ENCODE measurements around the gene HEATR5B.

DNA sequence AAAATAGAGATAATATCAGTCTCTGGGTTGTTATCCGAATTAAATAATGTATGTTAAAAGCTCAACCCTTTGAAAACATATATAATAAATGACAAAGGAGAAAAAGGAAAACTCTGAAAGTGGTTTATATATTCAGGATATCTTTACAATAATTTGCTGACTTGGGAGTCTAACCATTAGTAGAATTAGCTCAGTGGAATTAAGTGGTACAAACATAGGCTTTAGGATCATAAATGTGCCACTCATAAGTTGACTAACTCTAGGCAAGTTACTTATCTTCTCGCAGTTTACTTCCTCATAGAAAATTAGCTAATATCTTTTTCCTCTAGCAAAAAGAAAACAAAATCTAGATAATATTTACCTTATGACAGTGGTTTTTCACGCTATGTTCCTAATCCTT lies 44.6 kb downstream of the HEATR5B start:
- TF ChIP-seq, protein P1, sequence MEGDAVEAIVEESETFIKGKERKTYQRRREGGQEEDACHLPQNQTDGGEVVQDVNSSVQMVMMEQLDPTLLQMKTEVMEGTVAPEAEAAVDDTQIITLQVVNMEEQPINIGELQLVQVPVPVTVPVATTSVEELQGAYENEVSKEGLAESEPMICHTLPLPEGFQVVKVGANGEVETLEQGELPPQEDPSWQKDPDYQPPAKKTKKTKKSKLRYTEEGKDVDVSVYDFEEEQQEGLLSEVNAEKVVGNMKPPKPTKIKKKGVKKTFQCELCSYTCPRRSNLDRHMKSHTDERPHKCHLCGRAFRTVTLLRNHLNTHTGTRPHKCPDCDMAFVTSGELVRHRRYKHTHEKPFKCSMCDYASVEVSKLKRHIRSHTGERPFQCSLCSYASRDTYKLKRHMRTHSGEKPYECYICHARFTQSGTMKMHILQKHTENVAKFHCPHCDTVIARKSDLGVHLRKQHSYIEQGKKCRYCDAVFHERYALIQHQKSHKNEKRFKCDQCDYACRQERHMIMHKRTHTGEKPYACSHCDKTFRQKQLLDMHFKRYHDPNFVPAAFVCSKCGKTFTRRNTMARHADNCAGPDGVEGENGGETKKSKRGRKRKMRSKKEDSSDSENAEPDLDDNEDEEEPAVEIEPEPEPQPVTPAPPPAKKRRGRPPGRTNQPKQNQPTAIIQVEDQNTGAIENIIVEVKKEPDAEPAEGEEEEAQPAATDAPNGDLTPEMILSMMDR (conservative IDR thresholded peaks at IDR 0.05 in 1 of 2, IDR thresholded peaks at IDR 0.05 in 1 of 2; ENCODE audit: low read depth in 1 of 2, low read length in 2 of 2) = no peak
- no peak for TF ChIP-seq EZH2 (IDR thresholded peaks at IDR 0.05; ENCODE audit: low read length, missing control alignments)
